Suprapubic skin (tissue), 4 donors: ENCODE results near the gene GASK1A.

Experiments
- CTCF ChIP-seq, 2 donors: fragments of 200-600 bp in 1 of 2; fragments of 450-650 bp in 1 of 2; sonication (generic) in 1 of 2; IDR thresholded peaks; one replicate each; pipeline ENCODE4 v1.5.1; 2016 to 2019; ENCODE audit warnings: antibody characterized with exemption in 2 of 2, mild to moderate bottlenecking in 1 of 2, moderate library complexity in 1 of 2
- EP300 ChIP-seq: sonication (generic); formaldehyde crosslinking; IDR thresholded peaks from one replicate; pipeline ENCODE4 v1.6.1; 2017; ENCODE audit warnings: antibody characterized with exemption
- POLR2A ChIP-seq, 2 donors: fragments of 450-650 bp; IDR thresholded peaks; one replicate each; pipeline ENCODE4 v1.6.1; 2017; ENCODE audit warnings: antibody characterized with exemption in 2 of 2, mild to moderate bottlenecking in 2 of 2, moderate library complexity in 2 of 2
- POLR2AphosphoS5 ChIP-seq, 3 donors: sonication (generic); formaldehyde crosslinking; IDR thresholded peaks; one replicate each; pipeline ENCODE4 v1.6.1; 2017; ENCODE audit warnings: antibody characterized with exemption in 3 of 3

GRCh38 chr3:43093006-43093405 is 113.9 kb downstream of the GASK1A start:
- no peak for TF ChIP-seq CTCF (IDR thresholded peaks at IDR 0.05)
- TF ChIP-seq POLR2A (IDR thresholded peaks at IDR 0.05): no peak
- no peak for TF ChIP-seq POLR2AphosphoS5 (IDR thresholded peaks at IDR 0.05)
- TF ChIP-seq EP300: no peak
